GM23338 (cell line): ENCODE measurements around the gene TBCD.

Experiments used
- CREB1 ChIP-seq: fragments of 250-450 bp; sonication (Bioruptor Pico); IDR thresholded peaks from 2 replicates; pipeline ENCODE4 v1.5.0; 2020; ENCODE audit warnings: low read depth, mild to moderate bottlenecking, moderate library complexity
- CTCF ChIP-seq, 2 experiments: fragments of 200-600 bp in 1 of 2; sonication (generic) in 1 of 2; conservative IDR thresholded peaks; 2 replicates each; pipeline versions ENCODE4 v1.5.1 to v1.6.1; 2016 to 2017; ENCODE audit warnings: antibody characterized with exemption in 2 of 2, low read depth in 2 of 2, mild to moderate bottlenecking in 2 of 2, moderate library complexity in 1 of 2
- EZH2 ChIP-seq: fragments of 200-600 bp; sonication (generic); IDR thresholded peaks from one replicate; pipeline ENCODE4 v1.8.0; 2017; ENCODE audit warnings: antibody characterized with exemption, mild to moderate bottlenecking, low read depth; ENCODE audit not compliant: unreplicated experiment
- EZH2phosphoT487 ChIP-seq: fragments of 200-600 bp; sonication (generic); IDR thresholded peaks from one replicate; pipeline ENCODE4 v1.8.1; 2018; ENCODE audit warnings: antibody characterized with exemption; ENCODE audit not compliant: unreplicated experiment
- JUNB ChIP-seq: IDR thresholded peaks from one replicate; pipeline ENCODE4 v1.6.1; 2016; ENCODE audit warnings: antibody characterized with exemption; ENCODE audit not compliant: unreplicated experiment
- NANOG ChIP-seq: IDR thresholded peaks from 2 replicates; pipeline ENCODE4 v1.6.1; 2016; ENCODE audit warnings: antibody characterized with exemption, borderline replicate concordance
- POLR2AphosphoS5 ChIP-seq: IDR thresholded peaks from 2 replicates; pipeline ENCODE4 v1.6.1; 2016; ENCODE audit warnings: antibody characterized with exemption, low read depth
- ZNF114 ChIP-seq: fragments of 250-450 bp; sonication (Bioruptor Pico); IDR thresholded peaks from 2 replicates; pipeline ENCODE4 v1.5.0; 2020; ENCODE audit warnings: mild to moderate bottlenecking, moderate library complexity
- ZNF331 ChIP-seq: fragments of 250-450 bp; sonication (Bioruptor Pico); IDR thresholded peaks from 2 replicates; pipeline ENCODE4 v1.5.0; 2020; ENCODE audit warnings: low read depth, mild to moderate bottlenecking, moderate library complexity
- TF ChIP-seq, protein P1 (sequence below): IDR thresholded peaks from one replicate; pipeline ENCODE4 v1.6.1; 2018; ENCODE audit warnings: antibody characterized with exemption; ENCODE audit not compliant: unreplicated experiment

DNA sequence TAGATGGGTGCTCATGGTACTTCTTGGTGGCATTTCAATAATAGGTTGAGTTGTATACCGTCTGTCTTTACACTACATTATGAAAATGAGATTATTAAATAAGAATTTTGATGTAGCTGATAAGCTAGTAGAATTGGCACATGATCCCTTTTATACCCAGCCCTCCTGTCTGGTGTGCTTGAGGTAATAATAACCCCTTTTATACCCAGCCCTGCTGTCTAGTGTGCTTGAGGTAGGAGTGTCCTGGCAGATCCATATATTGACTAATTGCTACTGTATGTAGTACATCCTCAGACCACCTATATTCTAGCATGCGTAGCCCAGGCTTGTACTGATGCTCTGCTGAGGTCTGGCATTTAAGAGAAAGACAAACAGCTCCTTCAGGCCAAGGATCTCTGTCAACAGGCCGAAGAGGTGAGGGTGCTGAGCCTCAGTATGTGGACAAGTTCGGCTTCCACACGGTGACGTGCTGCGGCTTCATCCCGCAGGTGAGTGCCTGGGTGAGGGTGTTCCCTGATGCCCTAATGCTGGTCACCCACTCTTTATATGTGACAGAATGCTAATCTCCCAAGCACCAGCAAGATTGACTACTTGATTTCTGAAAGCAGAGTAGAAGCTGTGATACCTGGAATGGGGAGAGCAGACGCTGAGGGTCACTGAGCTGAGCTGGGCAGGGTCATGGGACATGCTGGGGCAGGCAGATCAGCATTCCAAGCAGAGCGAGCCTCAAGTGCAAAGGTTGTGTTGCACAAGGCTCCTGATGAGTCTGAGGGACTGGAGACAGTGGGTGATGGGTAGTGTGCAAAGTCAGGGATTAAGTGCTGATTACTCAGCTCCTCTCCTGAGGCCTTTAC, 10.7 kb upstream of the TBCD start:
- TF ChIP-seq JUNB (no peak), CTCF (conservative IDR thresholded peaks at IDR 0.05; ENCODE audit: low read depth in 2 of 2) (no peak), EZH2 (no peak), POLR2AphosphoS5 (no peak), ZNF331 (CRISPR knock-in tag) (no peak), EZH2phosphoT487 (no peak), NANOG (no peak), ZNF114 (CRISPR knock-in tag) (no peak), CREB1 (no peak)
- TF ChIP-seq, protein P1, sequence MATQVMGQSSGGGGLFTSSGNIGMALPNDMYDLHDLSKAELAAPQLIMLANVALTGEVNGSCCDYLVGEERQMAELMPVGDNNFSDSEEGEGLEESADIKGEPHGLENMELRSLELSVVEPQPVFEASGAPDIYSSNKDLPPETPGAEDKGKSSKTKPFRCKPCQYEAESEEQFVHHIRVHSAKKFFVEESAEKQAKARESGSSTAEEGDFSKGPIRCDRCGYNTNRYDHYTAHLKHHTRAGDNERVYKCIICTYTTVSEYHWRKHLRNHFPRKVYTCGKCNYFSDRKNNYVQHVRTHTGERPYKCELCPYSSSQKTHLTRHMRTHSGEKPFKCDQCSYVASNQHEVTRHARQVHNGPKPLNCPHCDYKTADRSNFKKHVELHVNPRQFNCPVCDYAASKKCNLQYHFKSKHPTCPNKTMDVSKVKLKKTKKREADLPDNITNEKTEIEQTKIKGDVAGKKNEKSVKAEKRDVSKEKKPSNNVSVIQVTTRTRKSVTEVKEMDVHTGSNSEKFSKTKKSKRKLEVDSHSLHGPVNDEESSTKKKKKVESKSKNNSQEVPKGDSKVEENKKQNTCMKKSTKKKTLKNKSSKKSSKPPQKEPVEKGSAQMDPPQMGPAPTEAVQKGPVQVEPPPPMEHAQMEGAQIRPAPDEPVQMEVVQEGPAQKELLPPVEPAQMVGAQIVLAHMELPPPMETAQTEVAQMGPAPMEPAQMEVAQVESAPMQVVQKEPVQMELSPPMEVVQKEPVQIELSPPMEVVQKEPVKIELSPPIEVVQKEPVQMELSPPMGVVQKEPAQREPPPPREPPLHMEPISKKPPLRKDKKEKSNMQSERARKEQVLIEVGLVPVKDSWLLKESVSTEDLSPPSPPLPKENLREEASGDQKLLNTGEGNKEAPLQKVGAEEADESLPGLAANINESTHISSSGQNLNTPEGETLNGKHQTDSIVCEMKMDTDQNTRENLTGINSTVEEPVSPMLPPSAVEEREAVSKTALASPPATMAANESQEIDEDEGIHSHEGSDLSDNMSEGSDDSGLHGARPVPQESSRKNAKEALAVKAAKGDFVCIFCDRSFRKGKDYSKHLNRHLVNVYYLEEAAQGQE: no peak
